Epidermal melanocyte (primary cell): Measurements from ENCODE around the gene DTNA.

Experiments used
- DNase-seq: peaks from one replicate; pipeline ENCODE4 v3.0.0; 2011; ENCODE audit warnings: low spot score; ENCODE audit not compliant: insufficient read length

Gene DTNA

GRCh38 chr18:34932792-34933466 lies 222.8 kb downstream of the DTNA start:
- no peak for DNase-seq

GRCh38 chr18:34933909-34934661 lies 224.0 kb downstream of the DTNA start:
- DNase-seq = no peak

GRCh38 chr18:34936772-34937171 lies 226.7 kb downstream of the DTNA start:
- DNase-seq = no peak

- DNase-seq = no peak
Observed at GRCh38 chr18:34938090-34938489, 228.0 kb downstream of the DTNA start.
